ENCODE data around the gene PLPP6.

DNA sequence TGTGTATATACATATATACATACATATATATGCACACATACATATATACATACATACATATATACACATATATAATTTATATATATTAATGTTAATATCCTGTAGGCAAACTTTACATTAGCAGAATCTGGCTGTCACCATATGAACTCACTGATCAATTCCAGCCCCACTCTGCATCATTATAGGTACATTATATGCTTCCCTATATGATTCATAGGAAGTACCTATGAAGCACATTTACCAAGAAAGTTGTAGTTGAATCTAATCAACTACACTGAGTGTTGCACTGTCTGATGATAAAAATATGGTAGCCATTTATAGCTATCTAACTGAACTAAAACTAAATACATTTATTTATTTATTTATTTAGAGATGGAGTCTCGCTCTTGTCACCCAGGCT, 9.6 kb downstream of the PLPP6 start:
- TF ChIP-seq, protein P1, sequence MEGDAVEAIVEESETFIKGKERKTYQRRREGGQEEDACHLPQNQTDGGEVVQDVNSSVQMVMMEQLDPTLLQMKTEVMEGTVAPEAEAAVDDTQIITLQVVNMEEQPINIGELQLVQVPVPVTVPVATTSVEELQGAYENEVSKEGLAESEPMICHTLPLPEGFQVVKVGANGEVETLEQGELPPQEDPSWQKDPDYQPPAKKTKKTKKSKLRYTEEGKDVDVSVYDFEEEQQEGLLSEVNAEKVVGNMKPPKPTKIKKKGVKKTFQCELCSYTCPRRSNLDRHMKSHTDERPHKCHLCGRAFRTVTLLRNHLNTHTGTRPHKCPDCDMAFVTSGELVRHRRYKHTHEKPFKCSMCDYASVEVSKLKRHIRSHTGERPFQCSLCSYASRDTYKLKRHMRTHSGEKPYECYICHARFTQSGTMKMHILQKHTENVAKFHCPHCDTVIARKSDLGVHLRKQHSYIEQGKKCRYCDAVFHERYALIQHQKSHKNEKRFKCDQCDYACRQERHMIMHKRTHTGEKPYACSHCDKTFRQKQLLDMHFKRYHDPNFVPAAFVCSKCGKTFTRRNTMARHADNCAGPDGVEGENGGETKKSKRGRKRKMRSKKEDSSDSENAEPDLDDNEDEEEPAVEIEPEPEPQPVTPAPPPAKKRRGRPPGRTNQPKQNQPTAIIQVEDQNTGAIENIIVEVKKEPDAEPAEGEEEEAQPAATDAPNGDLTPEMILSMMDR (optimal IDR thresholded peaks at IDR 0.05 in 1 of 3, IDR thresholded peaks at IDR 0.05 in 1 of 3, conservative IDR thresholded peaks at IDR 0.05 in 1 of 3; ENCODE audit: extremely low read depth in 1 of 3, insufficient read depth in 2 of 3, low read length in 3 of 3): no peak
- no peak for TF ChIP-seq EZH2 (IDR thresholded peaks at IDR 0.05; ENCODE audit: low read length)

Measured in keratinocyte (primary cell).